ENCODE measurements around the gene PRKCQ.

The PRKCQ gene

DNA sequence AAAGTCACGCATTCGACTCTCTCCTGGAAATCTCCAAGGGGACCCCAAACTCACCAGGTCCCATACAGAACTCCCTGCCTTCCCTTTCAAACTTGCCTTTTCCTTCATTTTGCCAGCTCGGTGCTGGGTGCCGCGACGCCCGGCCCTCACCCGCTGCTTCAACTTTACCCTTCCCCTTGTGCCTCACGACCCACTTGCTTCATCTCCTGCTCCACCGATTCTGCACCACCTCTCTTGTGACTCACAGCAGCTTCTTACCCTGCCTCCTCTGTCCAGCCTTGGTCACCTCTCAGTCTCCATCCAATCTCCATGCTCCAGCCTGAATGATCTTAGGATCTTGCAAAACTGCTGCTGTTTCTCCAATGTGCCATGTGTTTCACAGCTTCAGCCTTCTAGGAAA is 59.9 kb downstream of the PRKCQ start:
- no peak for DNase-seq (ENCODE audit: low read depth)

DNA sequence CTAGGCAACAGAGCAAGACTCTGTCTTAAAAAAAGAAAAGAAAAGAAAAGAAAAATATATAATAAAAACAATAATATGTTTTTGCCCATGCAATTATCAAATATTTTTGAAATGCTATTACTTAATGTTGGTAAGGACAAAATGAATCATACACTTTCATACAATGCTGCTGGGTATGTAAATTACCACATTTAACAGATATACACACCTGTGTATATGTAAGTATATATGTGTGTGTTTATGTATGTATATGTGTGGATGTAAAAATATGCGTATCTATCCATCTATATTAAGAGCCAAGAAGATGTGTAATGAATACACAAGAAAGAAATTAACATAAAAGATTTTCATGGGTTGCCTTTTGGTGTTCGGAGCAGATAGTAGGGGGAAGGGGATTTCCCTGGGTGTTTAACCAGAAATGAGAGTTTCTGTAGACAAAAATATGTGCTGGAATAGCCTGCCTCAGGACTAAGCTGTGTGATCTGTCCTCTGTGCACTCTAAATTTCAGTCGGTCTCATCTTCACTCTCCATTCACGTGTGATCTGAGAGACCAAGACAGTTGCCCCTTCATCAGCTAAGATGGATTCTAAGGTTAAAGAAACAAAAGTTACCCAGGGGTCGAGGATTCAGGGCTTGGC is 61.2 kb downstream of the PRKCQ start:
- DNase-seq (ENCODE audit: low read depth): no peak

DNA sequence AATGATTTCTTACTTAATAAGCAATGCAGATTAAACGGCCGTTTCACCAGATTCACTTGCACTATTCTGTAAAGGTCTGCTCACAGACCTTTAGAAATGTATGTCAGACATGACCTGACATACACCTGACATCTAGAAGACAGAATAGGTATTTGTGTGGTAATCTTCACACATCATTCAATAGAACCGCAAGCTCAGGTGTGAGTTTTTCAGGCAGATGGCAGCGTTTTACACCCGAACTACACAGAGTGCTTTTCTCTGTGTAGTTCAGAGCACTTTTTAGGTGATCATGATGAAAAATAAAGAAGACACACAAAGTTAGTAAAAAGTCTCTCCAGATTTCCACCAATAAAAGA is 63.2 kb downstream of the PRKCQ start:
- DNase-seq (ENCODE audit: low read depth): no peak

DNA sequence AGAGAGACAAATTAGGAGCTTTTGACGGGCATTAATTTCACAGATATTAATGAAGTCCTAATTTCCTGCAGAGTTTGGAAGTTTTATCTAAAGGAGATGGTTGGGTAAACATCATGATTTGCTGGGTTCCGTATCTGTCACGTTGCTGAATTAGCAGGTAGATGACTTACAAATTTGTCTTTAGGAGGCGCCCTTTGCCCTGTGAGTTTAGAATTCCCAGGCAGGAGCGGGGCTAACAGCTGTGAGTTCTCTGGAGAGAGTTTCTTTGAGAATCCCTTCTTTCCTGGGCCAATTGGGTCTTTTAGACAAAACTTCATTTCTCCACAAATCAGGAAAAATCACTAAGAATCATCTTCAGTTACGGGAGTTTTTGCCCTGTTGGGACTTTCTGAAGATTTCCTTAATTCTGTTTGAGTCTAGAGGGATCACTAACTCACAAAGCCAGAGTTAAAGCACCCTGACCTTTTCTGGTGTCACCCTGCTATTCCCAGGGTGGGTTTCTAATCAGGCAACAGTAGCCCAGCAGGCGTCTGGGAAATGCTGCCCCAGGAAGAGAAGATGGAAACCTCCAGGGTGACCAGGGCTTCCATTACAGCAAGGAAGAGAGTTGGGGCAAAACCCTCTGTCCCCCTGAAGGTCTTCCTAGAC is 63.7 kb downstream of the PRKCQ start:
- DNase-seq (ENCODE audit: low read depth): no peak

GRCh38 chr10:6514844-6515780 is 65.0 kb downstream of the PRKCQ start:
- no peak for DNase-seq (ENCODE audit: low read depth)

- no peak for DNase-seq (ENCODE audit: low read depth)
Observed at GRCh38 chr10:6514180-6514579, 65.9 kb downstream of the PRKCQ start.

GRCh38 chr10:6513476-6513875 is 66.6 kb downstream of the PRKCQ start:
- no peak for DNase-seq (ENCODE audit: low read depth)

DNA sequence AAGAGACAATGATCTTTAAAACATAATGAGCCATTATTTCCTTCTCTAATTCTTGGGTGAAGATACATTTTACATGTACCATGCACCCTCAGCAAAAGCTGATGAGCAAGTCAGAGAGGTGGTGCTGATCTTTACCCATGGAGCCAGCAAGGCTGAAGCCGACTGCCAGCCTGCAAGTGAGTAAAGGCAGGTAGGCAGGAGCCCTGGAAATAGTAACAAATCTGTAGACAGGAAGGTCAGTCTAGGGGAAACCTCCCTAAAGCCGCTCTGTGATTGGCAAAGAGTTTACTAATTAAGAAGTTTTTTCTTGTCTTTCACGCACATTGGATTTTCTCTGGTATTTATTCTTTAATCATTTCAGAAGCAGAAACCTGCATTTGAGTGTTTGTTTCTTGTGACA is 67.9 kb downstream of the PRKCQ start:
- DNase-seq (ENCODE audit: low read depth): no peak

- DNase-seq (ENCODE audit: low read depth): no peak
Observed at GRCh38 chr10:6511347-6511746, 68.7 kb downstream of the PRKCQ start.

GRCh38 chr10:6507311-6507710 is 72.8 kb downstream of the PRKCQ start:
- DNase-seq (ENCODE audit: low read depth): no peak

DNA sequence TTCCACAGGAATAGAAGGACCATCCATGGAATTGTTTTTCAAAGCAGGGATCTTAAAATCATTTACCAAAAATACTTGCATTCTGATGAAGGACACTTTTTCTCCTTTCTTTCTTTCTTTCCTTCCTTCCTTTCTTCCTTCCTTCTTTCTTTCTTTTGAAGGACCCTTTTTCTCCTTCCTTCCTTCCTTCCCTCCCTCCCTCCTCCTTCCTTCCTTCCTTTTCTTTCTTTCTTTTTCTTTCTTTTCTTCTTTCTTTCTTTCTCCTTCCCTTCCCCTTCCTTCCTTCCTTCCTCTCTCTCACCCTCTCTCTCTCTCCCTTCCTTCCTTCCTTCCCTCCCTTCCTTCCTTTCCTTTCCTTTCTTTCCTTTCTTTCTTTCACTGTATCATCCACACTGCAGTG is 74.8 kb downstream of the PRKCQ start:
- no peak for DNase-seq (ENCODE audit: low read depth)

GRCh38 chr10:6504296-6504695 is 75.8 kb downstream of the PRKCQ start:
- DNase-seq (ENCODE audit: low read depth): no peak

- no peak for DNase-seq (ENCODE audit: low read depth)
Observed at GRCh38 chr10:6503171-6503570, 76.9 kb downstream of the PRKCQ start.

GRCh38 chr10:6501931-6502330 is 78.1 kb downstream of the PRKCQ start:
- DNase-seq (ENCODE audit: low read depth): no peak

DNA sequence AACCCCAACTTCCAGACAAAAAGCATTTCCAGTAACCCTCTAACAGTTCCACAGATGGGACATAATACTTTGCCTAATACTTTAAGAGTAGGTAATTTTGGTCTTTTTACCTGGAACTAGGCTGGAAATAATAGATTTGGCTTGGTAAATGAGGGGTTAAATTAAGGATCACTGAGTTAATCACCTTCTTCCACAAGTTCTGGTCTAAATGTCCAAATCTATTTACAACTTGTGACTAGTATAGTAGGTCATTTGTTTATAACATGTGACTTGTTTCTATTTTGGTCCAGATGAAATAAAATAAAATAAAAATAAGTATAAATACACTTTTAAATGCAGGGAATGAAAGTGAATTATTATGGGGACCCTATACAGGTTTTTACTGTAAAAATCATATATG is 80.1 kb downstream of the PRKCQ start:
- no peak for DNase-seq (ENCODE audit: low read depth)

GRCh38 chr10:6498771-6499170 is 81.3 kb downstream of the PRKCQ start:
- no peak for DNase-seq (ENCODE audit: low read depth)

GRCh38 chr10:6497620-6498019 is 82.5 kb downstream of the PRKCQ start:
- DNase-seq (ENCODE audit: low read depth): no peak

GRCh38 chr10:6494936-6495592 is 85.0 kb downstream of the PRKCQ start:
- no peak for DNase-seq (ENCODE audit: low read depth)

DNA sequence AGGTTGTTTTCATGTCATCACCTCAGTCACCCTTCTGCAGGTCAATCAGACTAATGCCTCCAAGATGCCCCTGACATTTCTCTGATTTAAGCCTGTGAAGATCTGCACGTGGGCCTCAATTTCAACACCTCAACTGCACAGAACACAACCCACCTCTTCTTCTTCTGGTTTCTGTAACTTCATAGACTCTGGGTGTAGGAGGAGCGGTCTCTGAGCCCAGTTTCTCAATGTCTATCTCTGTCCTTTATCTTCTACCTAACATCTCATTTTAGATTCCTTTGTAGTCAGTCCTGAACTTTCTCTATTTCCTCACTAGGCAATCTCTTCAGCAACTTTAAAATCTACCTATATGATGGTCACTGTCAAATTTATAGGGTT is 85.6 kb downstream of the PRKCQ start:
- DNase-seq (ENCODE audit: low read depth): no peak

- peak; percentile 23 for DNase-seq (ENCODE audit: low read depth)
Observed at GRCh38 chr10:6493521-6494441, 86.3 kb downstream of the PRKCQ start.

DNA sequence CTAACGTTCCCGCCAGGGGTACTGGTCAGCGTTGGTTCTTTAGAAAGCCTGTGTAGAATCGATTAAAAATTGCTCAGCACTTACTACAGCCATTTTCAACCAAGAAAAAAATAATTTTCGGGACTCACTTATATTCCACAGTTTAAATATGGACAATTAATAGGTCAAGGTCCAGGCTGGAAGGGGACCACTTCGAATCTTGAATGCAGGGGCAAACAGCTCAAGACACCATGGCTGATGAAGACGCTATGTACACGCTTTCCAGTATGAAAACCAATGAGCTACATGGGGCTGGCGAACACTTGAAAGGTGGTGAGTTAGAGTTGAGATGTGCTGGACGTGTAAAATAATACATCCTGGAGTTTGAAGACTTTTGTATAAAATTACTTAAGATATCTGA is 87.2 kb downstream of the PRKCQ start:
- DNase-seq (ENCODE audit: low read depth): no peak
